Breast epithelium (tissue), 4 donors: ENCODE data around the gene CLDN9. TPM values are rescaled to one million over a fixed set of nuclear protein-coding genes. Genes with fewer than 3 reads are reported as not detected.

Experiments used
- DNase-seq, 2 donors: peaks; one replicate each; pipeline ENCODE4 v3.0.0-alpha.2; 2019; ENCODE audit warnings: low spot score in 2 of 2
- H3K27ac ChIP-seq, 2 donors: fragments of 200-600 bp; sonication (generic) in 1 of 2; one replicate each; pipeline ENCODE4 v1.5.1; 2016 to 2019; ENCODE audit warnings: mild to moderate bottlenecking in 1 of 2
- H3K27me3 ChIP-seq, 2 donors: fragments of 200-600 bp; sonication (generic) in 1 of 2; one replicate each; pipeline versions ENCODE4 v1.5.1 to v1.6.0; 2017 to 2019; ENCODE audit warnings: control low read depth in 1 of 2, mild to moderate bottlenecking in 1 of 2
- H3K36me3 ChIP-seq: fragments of 200-600 bp; one replicate; pipeline ENCODE4 v1.5.1; 2019
- H3K4me1 ChIP-seq, 2 donors: fragments of 200-600 bp; sonication (generic); one replicate each; pipeline ENCODE4 v1.5.1; 2016 to 2019; ENCODE audit warnings: control low read depth in 1 of 2
- H3K4me3 ChIP-seq, 3 donors: fragments of 200-600 bp; sonication (generic); 1 replicate in 2 of 3; 2 replicates in 1 of 3; pipeline ENCODE4 v1.5.1; 2016 to 2019; ENCODE audit warnings: mild to moderate bottlenecking in 3 of 3, moderate library complexity in 2 of 3
- H3K9me3 ChIP-seq, 2 donors: fragments of 200-600 bp; sonication (generic) in 1 of 2; one replicate each; pipeline ENCODE4 v1.5.1; 2016 to 2019; ENCODE audit warnings: control low read depth in 1 of 2
- POLR2A ChIP-seq: fragments of 450-650 bp; IDR thresholded peaks from one replicate; pipeline ENCODE4 v1.6.1; 2016; ENCODE audit warnings: antibody characterized with exemption, mild to moderate bottlenecking, moderate library complexity
- POLR2AphosphoS5 ChIP-seq, 3 donors: sonication (generic); formaldehyde crosslinking; IDR thresholded peaks; one replicate each; pipeline ENCODE4 v1.6.1; 2017; ENCODE audit warnings: antibody characterized with exemption in 3 of 3
- intact Hi-C: fragments of 100-400 bp; cut with DNase I; formaldehyde crosslinking; loops from one replicate; pipeline ENCODE4 v1.15.1; 2023; ENCODE audit warnings: low total_unique reads
- total RNA-seq, 3 donors: library from RNA; depleted of rRNA; stranded (reverse); fragments of >200 nt; gene quantifications; one replicate each; pipeline ENCODE4 v1.1.0, GENCODE V29; 2016
- TF ChIP-seq, protein P1 (sequence below), 3 donors: fragments of 450-650 bp; IDR thresholded peaks; one replicate each; pipeline ENCODE4 v1.5.1; 2016 to 2017; ENCODE audit warnings: antibody characterized with exemption in 3 of 3, mild to moderate bottlenecking in 3 of 3, moderate library complexity in 3 of 3

Gene CLDN9
- total RNA-seq, 3 donors from 2014 or later, result 0.15 TPM; not detected in 2

DNA sequence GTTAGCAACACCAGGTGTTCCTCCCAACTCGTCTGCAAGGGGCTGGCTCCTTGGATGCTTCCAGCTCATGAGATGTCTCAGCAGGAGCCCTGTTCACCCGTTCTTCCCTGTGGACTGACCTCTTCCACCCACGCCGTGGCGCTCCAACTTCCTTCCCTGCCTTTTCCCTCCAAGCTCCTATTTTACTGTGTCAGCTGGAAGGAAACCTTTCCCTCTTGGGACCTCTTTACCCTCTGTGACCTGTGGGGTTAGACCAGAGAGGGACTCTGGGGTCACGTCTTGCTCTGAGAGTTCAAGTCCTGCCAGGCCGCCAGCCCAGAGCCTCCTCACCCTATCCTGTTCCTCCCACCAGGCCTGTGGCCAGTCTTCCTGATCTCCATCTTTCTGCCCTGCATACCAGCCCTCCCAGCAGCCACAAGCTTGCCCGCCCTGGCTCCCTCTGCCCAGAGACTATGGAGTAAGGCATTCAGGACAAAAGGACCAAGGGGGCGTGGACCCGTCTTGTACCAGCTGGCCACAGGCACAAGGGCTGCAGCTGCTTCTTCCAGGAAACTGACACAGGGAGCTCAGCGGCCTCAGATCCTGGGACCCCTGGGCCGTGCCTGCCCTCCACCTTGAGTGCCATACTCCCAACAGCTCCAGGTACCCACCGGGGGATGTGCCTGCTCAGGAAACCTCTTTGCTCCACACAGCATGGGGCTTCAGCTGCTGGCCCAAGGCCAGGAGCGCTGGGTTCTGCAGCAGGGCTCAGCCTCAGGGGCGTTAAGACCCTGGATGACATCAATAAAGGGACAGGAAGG is 40.5 kb upstream of the CLDN9 start:
- no peak for DNase-seq
- peaks cover 4 to 6% of the 10 kb centered on the region in 2 donors for H3K4me1 ChIP-seq
- intact Hi-C loops, result no loop called here

DNA sequence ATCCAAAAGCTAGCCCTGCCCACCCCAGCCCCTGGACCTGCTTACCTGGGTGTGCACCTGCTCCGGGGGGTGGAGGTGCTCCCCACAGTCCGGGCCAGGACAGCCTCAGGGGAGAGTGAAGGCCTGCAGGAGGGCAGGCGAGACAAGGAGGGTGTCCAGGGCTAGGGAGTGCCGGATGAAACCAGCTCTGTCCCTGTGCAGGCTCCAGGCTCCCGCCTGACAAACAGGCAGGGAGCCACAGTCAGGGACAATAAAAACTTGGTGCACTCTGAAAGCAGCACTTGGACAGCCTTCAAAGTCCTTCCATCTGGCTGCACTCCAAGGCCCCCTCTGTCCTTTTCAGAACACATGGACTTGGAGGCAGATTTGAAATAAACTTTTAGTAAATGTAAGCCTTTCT is 39.6 kb upstream of the CLDN9 start:
- intact Hi-C loops, result no loop called here
- DNase-seq, result no peak

More for the DNA sequence above, 40.5 kb upstream of the CLDN9 start:
- TF ChIP-seq POLR2AphosphoS5 (IDR thresholded peaks at IDR 0.05) (no peak), POLR2A (no peak)
- TF ChIP-seq, protein P1, sequence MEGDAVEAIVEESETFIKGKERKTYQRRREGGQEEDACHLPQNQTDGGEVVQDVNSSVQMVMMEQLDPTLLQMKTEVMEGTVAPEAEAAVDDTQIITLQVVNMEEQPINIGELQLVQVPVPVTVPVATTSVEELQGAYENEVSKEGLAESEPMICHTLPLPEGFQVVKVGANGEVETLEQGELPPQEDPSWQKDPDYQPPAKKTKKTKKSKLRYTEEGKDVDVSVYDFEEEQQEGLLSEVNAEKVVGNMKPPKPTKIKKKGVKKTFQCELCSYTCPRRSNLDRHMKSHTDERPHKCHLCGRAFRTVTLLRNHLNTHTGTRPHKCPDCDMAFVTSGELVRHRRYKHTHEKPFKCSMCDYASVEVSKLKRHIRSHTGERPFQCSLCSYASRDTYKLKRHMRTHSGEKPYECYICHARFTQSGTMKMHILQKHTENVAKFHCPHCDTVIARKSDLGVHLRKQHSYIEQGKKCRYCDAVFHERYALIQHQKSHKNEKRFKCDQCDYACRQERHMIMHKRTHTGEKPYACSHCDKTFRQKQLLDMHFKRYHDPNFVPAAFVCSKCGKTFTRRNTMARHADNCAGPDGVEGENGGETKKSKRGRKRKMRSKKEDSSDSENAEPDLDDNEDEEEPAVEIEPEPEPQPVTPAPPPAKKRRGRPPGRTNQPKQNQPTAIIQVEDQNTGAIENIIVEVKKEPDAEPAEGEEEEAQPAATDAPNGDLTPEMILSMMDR (IDR thresholded peaks at IDR 0.05), result no peak
- Histone ChIP-seq H3K4me3 (no peak overlapping the region), H3K27me3 (peaks cover 8 to 10% of the 10 kb centered on the region in 2 donors), H3K27ac (no peak overlapping the region), H3K9me3 (no peaks in the 10 kb centered on the region), H3K36me3 (no peaks in the 10 kb centered on the region)

DNA sequence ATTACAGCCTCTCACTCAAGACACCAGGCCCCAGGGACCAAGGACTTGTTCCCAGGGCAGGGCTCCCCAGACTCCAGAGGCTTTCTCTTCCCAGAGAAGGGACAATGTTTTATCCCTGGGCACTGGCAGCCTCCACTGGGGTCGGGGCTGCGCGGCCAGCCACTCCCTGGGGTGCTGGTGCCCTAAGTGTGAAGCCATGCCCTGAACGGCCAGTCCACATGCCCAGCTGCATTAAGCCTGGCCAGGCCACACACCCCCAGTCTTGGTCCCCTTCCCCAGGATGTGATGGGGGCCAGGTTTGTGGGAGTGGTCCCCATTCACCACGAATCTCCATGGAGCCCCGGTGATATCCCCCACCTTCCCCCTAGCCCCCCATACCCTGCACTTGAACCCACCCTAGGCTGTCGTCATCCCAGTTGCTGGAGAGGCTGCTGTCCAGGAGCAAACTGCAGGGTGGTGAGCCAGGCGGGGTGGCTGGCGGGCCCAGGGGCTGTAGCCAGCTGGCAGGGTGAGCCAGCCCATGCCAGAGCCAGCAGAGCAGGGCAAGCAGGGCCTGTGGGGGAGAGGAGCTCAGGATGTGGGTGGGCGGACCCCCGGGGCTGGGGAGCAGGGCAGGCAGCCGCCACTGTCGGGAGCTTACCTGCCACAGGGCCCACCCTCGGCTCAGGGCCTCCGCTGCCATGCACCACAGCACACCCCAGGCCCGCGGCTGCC is 39.0 kb upstream of the CLDN9 start:
- DNase-seq, result no peak
- no peaks in the 10 kb centered on the region for H3K36me3 ChIP-seq
- no peaks in the 10 kb centered on the region for H3K9me3 ChIP-seq

More for the DNA sequence above, 39.6 kb upstream of the CLDN9 start:
- H3K36me3 ChIP-seq, result no peaks in the 10 kb centered on the region
- H3K27ac ChIP-seq, result no peak overlapping the region
- no peak overlapping the region for H3K4me3 ChIP-seq
- TF ChIP-seq, protein P1 (IDR thresholded peaks at IDR 0.05), result no peak
- TF ChIP-seq POLR2AphosphoS5 (IDR thresholded peaks at IDR 0.05) (no peak), POLR2A (no peak)
- H3K27me3 ChIP-seq, result peaks cover 0 to under 1% of the 10 kb centered on the region in 2 donors
- H3K9me3 ChIP-seq, result no peaks in the 10 kb centered on the region
- peaks cover 4 to 6% of the 10 kb centered on the region in 2 donors for H3K4me1 ChIP-seq

GRCh38 chr16:2974319-2975056 is 38.2 kb upstream of the CLDN9 start:
- H3K36me3 ChIP-seq, result no peaks in the 10 kb centered on the region
- DNase-seq, result no peak
- no peak overlapping the region for H3K27ac ChIP-seq
- H3K27me3 ChIP-seq, result no peaks in the 10 kb centered on the region
- TF ChIP-seq POLR2A, result no peak
- TF ChIP-seq, protein P1 (IDR thresholded peaks at IDR 0.05), result no peak
- no peak for TF ChIP-seq POLR2AphosphoS5 (IDR thresholded peaks at IDR 0.05)
- H3K4me3 ChIP-seq, result no peak overlapping the region
- intact Hi-C loops, result no loop called here
- H3K9me3 ChIP-seq, result no peaks in the 10 kb centered on the region
- H3K4me1 ChIP-seq, result peaks cover 4 to 6% of the 10 kb centered on the region in 2 donors

More for the DNA sequence above, 39.0 kb upstream of the CLDN9 start:
- no peaks in the 10 kb centered on the region for H3K27me3 ChIP-seq
- no peak for TF ChIP-seq POLR2AphosphoS5 (IDR thresholded peaks at IDR 0.05)
- TF ChIP-seq, protein P1 (IDR thresholded peaks at IDR 0.05), result no peak
- no peak for TF ChIP-seq POLR2A
- intact Hi-C loops, result no loop called here
- peaks cover 4 to 6% of the 10 kb centered on the region in 2 donors for H3K4me1 ChIP-seq
- no peak overlapping the region for H3K27ac ChIP-seq
- no peak overlapping the region for H3K4me3 ChIP-seq
